ENCODE results near the gene EIF5AL1. TPM values are rescaled to one million over a fixed set of nuclear protein-coding genes. Genes with fewer than 3 reads are reported as not detected.

Gene EIF5AL1
- total and polyA plus RNA-seq, 2 of the 8 experiments (the other 6 are each of a cell fraction or from before 2014, with no cell fraction given): 1.7 to 2.2 TPM

GRCh38 chr10:79562135-79562756 is 49.9 kb downstream of the EIF5AL1 start:
- Histone ChIP-seq H3K79me2 (ENCODE audit: control insufficient read depth in 1 of 2, insufficient read depth in 2 of 2, low read length in 2 of 2) (no peaks in the 10 kb centered on the region), H4K8ac (ENCODE audit: extremely low read depth, insufficient read depth, low read length) (0 out of 2 replicates have a peak overlapping the region, but pooled peaks have one; percentile 77), H2AFZ (ENCODE audit: low read length) (peak overlapping the region; percentile 98), H3K23me2 (ENCODE audit: low read depth, low read length) (no peaks in the 10 kb centered on the region), H2BK120ac (replicated peaks; ENCODE audit: low read depth, low read length) (no peak overlapping the region), H3K56ac (replicated peaks; ENCODE audit: insufficient read length, low read depth, low read length) (no peak overlapping the region), H3K18ac (ENCODE audit: extremely low read depth, low read length) (no peak overlapping the region), H3K4me3 (ENCODE audit: extremely low read depth in 1 of 4, insufficient read depth in 2 of 4, low read depth in 3 of 4, low read length in 4 of 4) (peak overlapping the region in 1 of 4 experiments; percentile 27; a peak in 1 of 8 replicates), H3K36me3 (ENCODE audit: control insufficient read depth in 2 of 4, insufficient read depth in 4 of 4, low read length in 3 of 4) (no peaks in the 10 kb centered on the region), H2BK12ac (ENCODE audit: low read depth, low read length) (peak overlapping the region; percentile 35; the same call in 1 of the 2 replicates), H3K27ac (ENCODE audit: low read depth, low read length) (no peak overlapping the region), H4K20me1 (replicated peaks in 1 of 2; ENCODE audit: control insufficient read depth in 1 of 2, insufficient read depth in 2 of 2, low read length in 2 of 2) (no peaks in the 10 kb centered on the region), H3K27me3 (replicated peaks in 1 of 4; ENCODE audit: control insufficient read depth in 3 of 4, extremely low read depth in 1 of 4, insufficient read depth in 3 of 4, low read length in 3 of 4) (peaks cover 0 to 3% (median 1%) of the 10 kb centered on the region in 4 experiments; a peak in 2 of 7 replicates), H3K4me2 (ENCODE audit: insufficient read depth in 1 of 2, low read depth in 2 of 2, low read length in 2 of 2) (peak overlapping the region in 1 of 2 experiments; percentile 39; a peak in 2 of 4 replicates), H4K91ac (replicated peaks; ENCODE audit: insufficient read length, low read length) (no peak overlapping the region), H4K5ac (ENCODE audit: insufficient read length, low read depth, low read length) (no peak overlapping the region), H3K9me3 (ENCODE audit: insufficient read depth in 2 of 2, low read depth in 1 of 2, low read length in 1 of 2) (no peaks in the 10 kb centered on the region), H3K79me1 (ENCODE audit: low read depth, low read length) (no peaks in the 10 kb centered on the region), H2BK20ac (ENCODE audit: low read length) (no peak overlapping the region; the same call in 1 of the 2 replicates), H3K4me1 (replicated peaks in 1 of 4; ENCODE audit: control insufficient read depth in 3 of 4, insufficient read depth in 4 of 4, low read length in 3 of 4) (peaks cover 0 to 2% (median 0%) of the 10 kb centered on the region in 4 experiments; a peak in 1 of 7 replicates), H2BK15ac (ENCODE audit: low read length) (no peak overlapping the region; the same call in 1 of the 2 replicates), H3K9ac (replicated peaks in 1 of 4; ENCODE audit: extremely low read depth in 1 of 4, low read depth in 3 of 4, low read length in 3 of 4) (no peak overlapping the region), H2AK5ac (ENCODE audit: low read depth, low read length) (no peak overlapping the region), H3K23ac (ENCODE audit: insufficient read length) (no peak overlapping the region), H3K4ac (replicated peaks; ENCODE audit: insufficient read length, low read depth, low read length) (no peak overlapping the region), H3K14ac (ENCODE audit: insufficient read length) (no peak overlapping the region), H2BK5ac (ENCODE audit: low read depth, low read length) (no peak overlapping the region)
- CTCF ChIA-PET (ENCODE audit: partially characterized antibody): interaction anchor here (0.7 to 2.0 kb wide), 19 partner anchors 8 to 561 kb away, joined by 3 to 10 read pairs (median 4); no protein-coding TSS in a partner anchor
- 33% methylated on average over 17 of the region's 17 CpGs; no CpG with 5 or more reads in 1 of the 2 experiments for WGBS, 2 experiments (ENCODE audit: extremely low coverage in 1 of 2, insufficient coverage in 1 of 2, insufficient read length in 1 of 2, insufficient replicate concordance in 2 of 2, low coverage in 1 of 2, low lambda C conversion rate in 2 of 2, missing lambda C conversion rate in 1 of 2)
- FAIRE-seq: peak; percentile 24
- peak; percentile 34 to 84 for DNase-seq (ENCODE audit: low read depth in 1 of 2, low spot score in 2 of 2)
- POLR2A ChIA-PET (ENCODE audit: partially characterized antibody): no interaction called here
- peak; percentile 76 for TF ChIP-seq MAX (IDR thresholded peaks at IDR 0.05)
- TF ChIP-seq ATF2 (IDR thresholded peaks at IDR 0.05; ENCODE audit: low read length): no peak
- no peak for TF ChIP-seq ASH2L (IDR thresholded peaks at IDR 0.05; ENCODE audit: low read length)
- TF ChIP-seq NRF1 (IDR thresholded peaks at IDR 0.05; ENCODE audit: low read depth, low read length): no peak
- no peak for TF ChIP-seq SAP30 (IDR thresholded peaks at IDR 0.05; ENCODE audit: insufficient read depth, insufficient replicate concordance, low read length)
- TF ChIP-seq YY1 (IDR thresholded peaks at IDR 0.05; ENCODE audit: low read depth, low read length): 0 out of 2 replicates have a peak, but pooled peaks have one; percentile 23
- no peak for TF ChIP-seq SP1 (IDR thresholded peaks at IDR 0.05; ENCODE audit: low read depth, low read length)
- TF ChIP-seq POU5F1 (IDR thresholded peaks at IDR 0.05; ENCODE audit: low read depth, low read length): no peak
- TF ChIP-seq TCF12 (IDR thresholded peaks at IDR 0.05; ENCODE audit: low read depth, low read length): no peak
- TF ChIP-seq E2F6 (IDR thresholded peaks at IDR 0.05): peak; percentile 46; the same call in 1 of the 2 replicates
